Dendritic cell treated with granulocyte-macrophage colony-stimulating factor and Interleukin-4, amounts not matched to agents 40 ng/mL and 50 ng/mL, for 4 days (primary cell): ENCODE measurements around the gene RGS7.
"Not testable (repeated sequence)": the region's sequence is repeated elsewhere in the genome, so short reads cannot be mapped to it uniquely, and the experiment has no call there.

Experiments used
- H3K27ac Mint-ChIP-seq: one replicate; pipeline ENCODE4 v1.8.0; 2022; ENCODE audit warnings: mild to moderate bottlenecking, mixed read lengths
- H3K27me3 Mint-ChIP-seq: one replicate; pipeline ENCODE4 v1.8.0; 2022; ENCODE audit warnings: mild to moderate bottlenecking, mixed read lengths
- H3K36me3 Mint-ChIP-seq: one replicate; pipeline ENCODE4 v1.8.0; 2022; ENCODE audit warnings: low read depth, mixed read lengths
- H3K4me1 Mint-ChIP-seq: one replicate; pipeline ENCODE4 v1.8.0; 2022; ENCODE audit warnings: low read depth, mixed read lengths
- H3K4me3 Mint-ChIP-seq: one replicate; pipeline ENCODE4 v1.8.0; 2022; ENCODE audit warnings: mild to moderate bottlenecking, moderate library complexity, mixed read lengths
- H3K9me3 Mint-ChIP-seq: one replicate; pipeline ENCODE4 v1.8.0; 2022; ENCODE audit warnings: mixed read lengths
- intact Hi-C: fragments of 100-400 bp; cut with micrococcal nuclease; formaldehyde crosslinking; loops from one replicate; pipeline ENCODE4 v1.15.0; 2022

Gene RGS7

DNA sequence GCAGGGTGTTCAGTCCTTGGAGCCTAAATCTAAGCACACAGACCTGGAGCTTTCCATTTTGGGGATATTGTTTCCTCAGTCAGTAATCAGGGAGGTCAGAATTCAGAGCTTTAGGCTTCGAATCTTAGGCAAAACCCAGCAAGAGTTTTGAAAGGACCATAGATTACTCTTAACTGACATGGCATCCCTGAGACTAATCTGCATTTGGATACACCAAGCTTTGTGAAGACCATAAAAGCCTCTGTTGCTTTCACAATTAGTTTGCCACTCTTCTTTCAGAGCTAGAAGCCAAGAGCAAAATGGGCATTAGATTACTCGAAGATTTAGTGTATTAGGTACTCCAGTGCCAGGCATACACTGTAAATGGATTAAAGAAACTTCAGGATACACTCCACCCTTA, 613.3 kb downstream of the RGS7 start:
- Mint-ChIP-seq H3K27ac (no peak overlapping the region), H3K4me3 (no peak overlapping the region), H3K9me3 (no peaks in the 10 kb centered on the region), H3K27me3 (no peaks in the 10 kb centered on the region), H3K36me3 (no peaks in the 10 kb centered on the region), H3K4me1 (no peaks in the 10 kb centered on the region)
- intact Hi-C loops: no loop called here

DNA sequence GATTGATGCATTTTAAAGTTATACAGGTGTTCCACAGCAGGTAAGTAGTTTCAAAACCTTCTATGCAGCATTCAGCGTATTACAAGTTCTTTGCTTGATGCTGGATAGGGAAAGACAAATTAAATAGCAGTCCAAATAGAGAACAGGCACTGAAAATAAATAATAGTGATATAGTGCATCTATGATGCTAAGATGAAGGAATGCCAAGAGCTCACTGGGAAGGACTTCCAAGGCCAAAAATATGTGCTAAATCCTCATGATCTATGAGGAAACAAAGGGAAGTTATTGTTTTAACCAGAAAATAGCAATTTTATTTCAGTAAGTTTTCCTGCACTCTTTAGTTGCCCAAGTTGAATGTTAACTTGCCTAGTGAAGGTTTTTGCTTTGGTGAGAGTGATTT, 617.3 kb downstream of the RGS7 start:
- Mint-ChIP-seq H3K4me1 (no peaks in the 10 kb centered on the region), H3K27me3 (no peaks in the 10 kb centered on the region), H3K9me3 (no peaks in the 10 kb centered on the region), H3K36me3 (no peaks in the 10 kb centered on the region), H3K27ac (no peak overlapping the region), H3K4me3 (no peak overlapping the region)
- intact Hi-C loops: no loop called here

DNA sequence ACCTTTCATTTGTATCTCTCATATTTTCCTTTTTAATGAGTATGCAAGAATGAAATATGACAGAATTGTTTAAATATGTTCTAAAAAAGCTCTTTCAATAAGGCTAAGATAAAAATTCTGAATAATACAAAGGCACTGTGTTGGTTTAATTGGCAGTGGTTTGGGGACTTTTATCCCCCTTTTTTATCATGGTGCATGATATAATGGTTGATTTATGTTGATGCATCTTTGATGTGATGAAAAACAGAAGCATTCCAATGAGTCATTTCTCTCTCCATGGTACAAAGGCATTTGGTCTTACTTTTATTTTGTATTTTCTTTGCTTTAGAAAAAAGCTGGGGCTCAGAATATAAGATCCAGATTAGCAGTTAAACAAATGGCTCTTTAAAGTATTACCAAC, 617.9 kb downstream of the RGS7 start:
- Mint-ChIP-seq H3K9me3 (no peaks in the 10 kb centered on the region), H3K4me1 (no peaks in the 10 kb centered on the region), H3K27me3 (no peaks in the 10 kb centered on the region), H3K36me3 (no peaks in the 10 kb centered on the region), H3K27ac (no peak overlapping the region), H3K4me3 (no peak overlapping the region)
- intact Hi-C loops: no loop called here

DNA sequence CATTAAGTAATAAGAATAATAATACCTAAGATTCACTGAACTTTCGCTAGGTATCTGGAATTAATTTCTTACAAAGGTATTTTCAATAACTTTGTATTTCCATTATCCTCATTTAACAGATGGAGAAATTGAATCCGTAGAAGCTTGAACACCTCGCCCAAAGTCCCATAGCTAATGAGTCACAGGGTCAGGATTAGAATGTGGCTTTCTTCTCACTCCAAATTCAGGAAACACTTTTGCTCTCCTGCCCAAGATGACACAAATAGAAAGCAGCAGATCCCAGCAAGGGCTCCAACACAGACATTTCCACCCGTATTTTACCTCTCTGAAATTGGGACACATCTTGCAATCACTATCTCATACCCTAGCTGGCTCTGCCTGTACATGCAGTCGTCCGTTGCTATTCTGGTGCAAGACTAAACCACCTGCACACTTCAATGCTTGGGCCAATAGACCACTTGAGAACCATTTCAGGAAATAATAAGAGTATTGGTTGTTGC, 619.2 kb downstream of the RGS7 start:
- Mint-ChIP-seq H3K4me3 (no peak overlapping the region), H3K36me3 (no peaks in the 10 kb centered on the region), H3K4me1 (no peaks in the 10 kb centered on the region), H3K9me3 (no peaks in the 10 kb centered on the region), H3K27me3 (no peaks in the 10 kb centered on the region), H3K27ac (no peak overlapping the region)
- intact Hi-C loops: no loop called here

DNA sequence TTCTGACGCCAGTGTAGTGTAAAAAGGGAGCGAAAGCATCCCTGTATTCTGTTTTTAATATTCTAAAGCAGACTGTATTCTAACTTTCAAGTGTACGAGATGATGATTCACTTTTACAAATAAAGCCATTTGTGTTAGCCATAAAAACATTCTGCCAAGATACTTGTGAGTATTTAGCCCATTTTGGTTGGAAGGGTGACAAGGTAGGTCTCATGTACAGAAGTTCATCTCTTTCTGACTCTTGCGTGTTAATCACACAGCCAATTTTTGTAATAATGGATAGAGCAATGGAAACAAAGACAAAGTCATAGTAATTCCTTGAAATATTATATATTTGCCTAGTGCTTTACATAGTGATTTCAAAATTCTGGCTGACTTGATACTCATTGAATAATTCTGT, 619.7 kb downstream of the RGS7 start:
- intact Hi-C loops: no loop called here

DNA sequence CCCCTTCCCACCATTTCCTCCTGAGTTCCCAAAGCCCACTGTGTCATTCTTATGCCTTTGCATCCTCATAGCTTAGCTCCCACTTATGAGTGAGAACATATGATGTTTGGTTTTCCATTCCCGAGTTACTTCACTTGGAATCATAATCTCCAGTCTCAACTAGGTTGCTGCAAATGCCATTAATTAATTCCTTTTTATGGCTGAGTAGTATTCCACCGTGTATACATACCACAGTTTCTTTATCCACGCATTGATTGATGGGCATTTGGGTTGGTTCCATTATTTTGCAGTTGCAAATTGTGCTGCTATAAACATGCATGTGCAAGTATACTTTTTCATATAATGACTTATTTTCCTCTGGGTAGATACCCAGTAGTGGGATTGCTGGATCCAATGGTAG, 622.3 kb downstream of the RGS7 start:
- H3K4me1 Mint-ChIP-seq, H3K27ac Mint-ChIP-seq, intact Hi-C loops: not testable (repeated sequence)

More for the DNA sequence above, 619.7 kb downstream of the RGS7 start:
- Mint-ChIP-seq H3K27me3 (no peaks in the 10 kb centered on the region), H3K9me3 (no peaks in the 10 kb centered on the region), H3K27ac (no peak overlapping the region), H3K36me3 (no peaks in the 10 kb centered on the region), H3K4me3 (no peak overlapping the region), H3K4me1 (no peaks in the 10 kb centered on the region)

DNA sequence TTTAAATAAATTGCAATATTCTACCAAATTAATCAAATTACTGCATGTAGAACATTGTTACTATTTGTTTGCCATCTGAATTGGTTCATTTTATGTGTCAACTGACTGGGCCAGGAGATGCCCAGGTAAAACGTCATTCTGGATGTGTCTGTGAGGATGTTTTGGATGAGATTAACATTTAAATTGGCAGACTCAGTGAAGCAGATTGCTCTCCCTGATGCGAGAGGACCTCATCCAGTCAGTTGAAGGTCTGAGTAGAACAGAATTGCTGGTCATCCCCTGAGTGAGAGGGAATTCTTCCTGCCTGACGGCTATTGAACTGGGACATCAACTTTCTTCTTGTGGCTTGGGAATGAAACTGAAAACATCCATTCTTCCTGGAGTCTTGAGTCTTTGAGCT, 623.0 kb downstream of the RGS7 start:
- H3K36me3 Mint-ChIP-seq: no peaks in the 10 kb centered on the region
- no peaks in the 10 kb centered on the region for H3K27me3 Mint-ChIP-seq
- H3K9me3 Mint-ChIP-seq: no peaks in the 10 kb centered on the region
- intact Hi-C loops: no loop called here
- no peaks in the 10 kb centered on the region for H3K4me1 Mint-ChIP-seq
- no peak overlapping the region for H3K4me3 Mint-ChIP-seq
- no peak overlapping the region for H3K27ac Mint-ChIP-seq

More for the DNA sequence above, 622.3 kb downstream of the RGS7 start:
- H3K36me3 Mint-ChIP-seq, H3K4me3 Mint-ChIP-seq, H3K27me3 Mint-ChIP-seq, H3K9me3 Mint-ChIP-seq: not testable (repeated sequence)

DNA sequence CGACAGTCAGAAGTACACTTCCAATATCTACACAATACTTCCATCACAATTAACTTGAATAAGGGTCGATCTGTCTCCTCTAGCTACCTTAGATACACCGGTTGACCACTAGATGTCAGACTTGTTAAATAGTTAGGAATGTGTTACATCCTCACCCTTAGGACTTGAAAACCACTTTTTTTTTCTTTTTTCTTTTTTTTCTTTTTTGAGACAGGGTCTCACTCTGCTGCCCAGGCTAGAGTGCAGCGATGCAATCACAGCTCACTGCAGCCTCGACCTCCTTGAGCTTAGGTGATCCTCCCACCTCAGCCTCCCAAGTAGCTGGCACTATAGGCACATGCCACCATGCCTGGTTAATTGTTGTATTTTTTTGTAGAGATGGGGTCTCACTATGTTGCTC, 624.6 kb downstream of the RGS7 start:
- H3K27me3 Mint-ChIP-seq: no peaks in the 10 kb centered on the region
- H3K4me3 Mint-ChIP-seq: no peak overlapping the region
- no peak overlapping the region for H3K27ac Mint-ChIP-seq
- intact Hi-C loops: no loop called here
- no peaks in the 10 kb centered on the region for H3K36me3 Mint-ChIP-seq
- H3K4me1 Mint-ChIP-seq: no peaks in the 10 kb centered on the region
- H3K9me3 Mint-ChIP-seq: no peaks in the 10 kb centered on the region
